Neural progenitor cell (in vitro differentiated cells): ENCODE results near the gene BMS1. TPM values are rescaled to one million over a fixed set of nuclear protein-coding genes. Genes with fewer than 3 reads are reported as not detected.

Experiments
- DNase-seq: peaks from one replicate; pipeline ENCODE4 v3.0.0-alpha.2; 2016; ENCODE audit warnings: low spot score
- H2AFZ ChIP-seq: fragments of 200-600 bp; sonication (generic); replicated peaks from 2 replicates; pipeline ENCODE4 v1.6.1; 2016; ENCODE audit warnings: antibody characterized with exemption
- H3F3A ChIP-seq: fragments of 200-600 bp; sonication (generic); 2 replicates; pipeline ENCODE4 v1.6.1; 2016; ENCODE audit warnings: antibody characterized with exemption, low read depth
- H3K27ac ChIP-seq: fragments of 200-600 bp; sonication (generic); 2 replicates; pipeline ENCODE4 v1.5.1; 2016; ENCODE audit warnings: mild to moderate bottlenecking
- H3K27me3 ChIP-seq: fragments of 200-600 bp; sonication (generic); 2 replicates; pipeline ENCODE4 v1.6.1; 2016; ENCODE audit warnings: mild to moderate bottlenecking, moderate library complexity
- H3K36me3 ChIP-seq: fragments of 200-600 bp; sonication (generic); 2 replicates; pipeline ENCODE4 v1.5.1; 2016
- H3K4me1 ChIP-seq: fragments of 200-600 bp; sonication (generic); 2 replicates; pipeline ENCODE4 v1.6.1; 2016; ENCODE audit warnings: mixed run types
- H3K4me2 ChIP-seq: fragments of 200-600 bp; sonication (generic); 2 replicates; pipeline ENCODE4 v1.6.1; 2016
- H3K4me3 ChIP-seq: fragments of 200-600 bp; sonication (generic); 2 replicates; pipeline ENCODE4 v1.5.1; 2016
- H3K79me2 ChIP-seq: fragments of 200-600 bp; sonication (generic); 2 replicates; pipeline ENCODE4 v1.6.1; 2016; ENCODE audit warnings: low read depth
- H3K9ac ChIP-seq: fragments of 200-600 bp; sonication (generic); 2 replicates; pipeline ENCODE4 v1.6.1; 2016
- H3K9me3 ChIP-seq: fragments of 200-600 bp; sonication (generic); 2 replicates; pipeline ENCODE4 v1.5.1; 2016; ENCODE audit warnings: low read depth
- H4K20me1 ChIP-seq: fragments of 200-600 bp; sonication (generic); 2 replicates; pipeline ENCODE4 v1.6.1; 2016; ENCODE audit warnings: low read depth
- H3K27ac Mint-ChIP-seq: 3 replicates; pipeline ENCODE4 v1.8.0; 2021; ENCODE audit warnings: mixed read lengths
- H3K27me3 Mint-ChIP-seq: 2 replicates; pipeline ENCODE4 v1.8.0; 2022; ENCODE audit warnings: low read depth, mild to moderate bottlenecking, inconsistent platforms, moderate library complexity, mixed read lengths; ENCODE audit not compliant: insufficient read depth
- H3K36me3 Mint-ChIP-seq: 3 replicates; pipeline ENCODE4 v1.8.0; 2021; ENCODE audit warnings: mixed read lengths
- H3K4me1 Mint-ChIP-seq: 3 replicates; pipeline ENCODE4 v1.8.0; 2021; ENCODE audit warnings: mixed read lengths
- H3K4me3 Mint-ChIP-seq: 3 replicates; pipeline ENCODE4 v1.8.0; 2021; ENCODE audit warnings: mild to moderate bottlenecking, moderate library complexity, mixed read lengths
- H3K9me3 Mint-ChIP-seq: 3 replicates; pipeline ENCODE4 v1.8.0; 2020; ENCODE audit warnings: mixed read lengths
- CTCF ChIP-seq: fragments of 200-600 bp; sonication (generic); IDR thresholded peaks from 2 replicates; pipeline ENCODE4 v1.5.1; 2017; ENCODE audit warnings: antibody characterized with exemption, mild to moderate bottlenecking
- EZH2 ChIP-seq: fragments of 200-600 bp; sonication (generic); IDR thresholded peaks from 2 replicates; pipeline ENCODE4 v1.6.1; 2017; ENCODE audit warnings: antibody characterized with exemption, mild to moderate bottlenecking, moderate library complexity
- EZH2phosphoT487 ChIP-seq: fragments of 200-600 bp; sonication (generic); IDR thresholded peaks from 2 replicates; pipeline ENCODE4 v1.6.1; 2017; ENCODE audit warnings: antibody characterized with exemption
- total RNA-seq: library from RNA; depleted of rRNA; stranded (reverse); fragments of >200 nt; gene quantifications from 2 replicates; pipeline ENCODE4 v1.2.3, GENCODE V29; 2015; ENCODE audit warnings: low replicate concordance

The BMS1 gene
- total RNA-seq, 1 donor from 2014 or later, result 34.5 TPM

- H3K36me3 Mint-ChIP-seq, result no peaks in the 10 kb centered on the region
- no peaks in the 10 kb centered on the region for H3K9me3 ChIP-seq
These were observed 13.4 kb upstream of the BMS1 start for GRCh38 chr10:42769173-42769572.

GRCh38 chr10:42769673-42770072 is 12.9 kb upstream of the BMS1 start:
- H3K4me3 ChIP-seq, result no peak overlapping the region
- H3K27ac Mint-ChIP-seq, result no peak overlapping the region
- no peaks in the 10 kb centered on the region for H3K36me3 Mint-ChIP-seq
- H3K4me1 Mint-ChIP-seq, result no peaks in the 10 kb centered on the region
- H3K9me3 Mint-ChIP-seq, result peaks cover 7% of the 10 kb centered on the region
- no peak overlapping the region for H2AFZ ChIP-seq
- H3K4me3 Mint-ChIP-seq, result no peak overlapping the region
- H3K27me3 ChIP-seq, result peaks cover 7% of the 10 kb centered on the region
- no peak for DNase-seq
- H3K27me3 Mint-ChIP-seq, result peaks cover 9% of the 10 kb centered on the region
- no peaks in the 10 kb centered on the region for H3K79me2 ChIP-seq
- TF ChIP-seq CTCF, result no peak
- no peak for TF ChIP-seq EZH2phosphoT487
- TF ChIP-seq EZH2, result no peak
- H4K20me1 ChIP-seq, result no peaks in the 10 kb centered on the region
- no peaks in the 10 kb centered on the region for H3K36me3 ChIP-seq
- no peaks in the 10 kb centered on the region for H3K9me3 ChIP-seq
- no peak overlapping the region for H3K4me2 ChIP-seq
- no peaks in the 10 kb centered on the region for H3K4me1 ChIP-seq
- no peaks in the 10 kb centered on the region for H3F3A ChIP-seq
- no peak overlapping the region for H3K27ac ChIP-seq
- H3K9ac ChIP-seq, result no peak overlapping the region

More at GRCh38 chr10:42769173-42769572, 13.4 kb upstream of the BMS1 start:
- H3K9me3 Mint-ChIP-seq, result peaks cover 7% of the 10 kb centered on the region
- no peak for DNase-seq
- Histone ChIP-seq H3K27me3 (peaks cover 5% of the 10 kb centered on the region), H2AFZ (no peak overlapping the region), H3K4me1 (no peaks in the 10 kb centered on the region), H4K20me1 (no peaks in the 10 kb centered on the region), H3K36me3 (no peaks in the 10 kb centered on the region), H3K27ac (no peak overlapping the region), H3K4me3 (no peak overlapping the region), H3F3A (no peaks in the 10 kb centered on the region), H3K4me2 (no peak overlapping the region), H3K9ac (no peak overlapping the region), H3K79me2 (no peaks in the 10 kb centered on the region)
- no peak overlapping the region for H3K27ac Mint-ChIP-seq
- TF ChIP-seq EZH2 (no peak), EZH2phosphoT487 (no peak), CTCF (no peak)
- H3K4me3 Mint-ChIP-seq, result no peak overlapping the region
- H3K27me3 Mint-ChIP-seq, result peaks cover 9% of the 10 kb centered on the region
- H3K4me1 Mint-ChIP-seq, result no peaks in the 10 kb centered on the region

GRCh38 chr10:42776681-42777080 is 5.9 kb upstream of the BMS1 start:
- Mint-ChIP-seq H3K36me3 (no peaks in the 10 kb centered on the region), H3K4me1 (no peaks in the 10 kb centered on the region), H3K27me3 (no peaks in the 10 kb centered on the region), H3K27ac (no peak overlapping the region), H3K9me3 (no peaks in the 10 kb centered on the region), H3K4me3 (no peak overlapping the region)
- H4K20me1 ChIP-seq, result no peaks in the 10 kb centered on the region
- no peak overlapping the region for H2AFZ ChIP-seq
- DNase-seq, result no peak
- H3K9me3 ChIP-seq, result no peaks in the 10 kb centered on the region
- no peak overlapping the region for H3K4me3 ChIP-seq
- H3K4me2 ChIP-seq, result no peak overlapping the region
- H3F3A ChIP-seq, result no peaks in the 10 kb centered on the region
- H3K27ac ChIP-seq, result no peak overlapping the region
- no peaks in the 10 kb centered on the region for H3K4me1 ChIP-seq
- H3K9ac ChIP-seq, result no peak overlapping the region
- H3K79me2 ChIP-seq, result no peaks in the 10 kb centered on the region
- no peaks in the 10 kb centered on the region for H3K36me3 ChIP-seq
- H3K27me3 ChIP-seq, result peaks cover 44% of the 10 kb centered on the region
- no peak for TF ChIP-seq EZH2phosphoT487
- no peak for TF ChIP-seq EZH2
- no peak for TF ChIP-seq CTCF
